Psoas muscle (tissue), 8 donors: ENCODE measurements around the gene MPRIP. TPM values are rescaled to one million over a fixed set of nuclear protein-coding genes. Genes with fewer than 3 reads are reported as not detected.
"Not testable (repeated sequence)": the region's sequence is repeated elsewhere in the genome, so short reads cannot be mapped to it uniquely, and the experiment has no call there.

Source experiments
- ATAC-seq, 4 donors: fragments of 200-7000 bp; cut with Tn5 transposase; one replicate each; pipeline ENCODE4 v1.9.1; 2020; ENCODE audit warnings: moderate library complexity in 3 of 4, mild to moderate bottlenecking in 2 of 4
- DNase-seq, 2 donors: peaks; one replicate each; pipeline ENCODE4 v3.0.0-alpha.2; 2020
- H3K27ac ChIP-seq: fragments of 200-600 bp; one replicate; pipeline ENCODE4 v1.8.0; 2022
- H3K27me3 ChIP-seq, 3 donors: fragments of 200-600 bp in 1 of 3; one replicate each; pipeline versions ENCODE4 v1.6.1 to v1.8.0; 2013 to 2022; ENCODE audit warnings: low read length in 2 of 3, mild to moderate bottlenecking in 2 of 3, moderate library complexity in 1 of 3; ENCODE audit not compliant: insufficient read depth in 3 of 3
- H3K36me3 ChIP-seq, 2 donors: fragments of 200-600 bp in 1 of 2; one replicate each; pipeline versions ENCODE4 v1.6.1 to v1.8.0; 2013 to 2022; ENCODE audit warnings: low read depth in 1 of 2, mild to moderate bottlenecking in 1 of 2, moderate library complexity in 1 of 2; ENCODE audit not compliant: insufficient read depth in 1 of 2
- H3K4me1 ChIP-seq: fragments of 200-600 bp; one replicate; pipeline ENCODE4 v1.8.0; 2022
- H3K4me3 ChIP-seq: fragments of 200-600 bp; one replicate; pipeline ENCODE4 v1.8.0; 2022; ENCODE audit warnings: mild to moderate bottlenecking
- H3K9me3 ChIP-seq: fragments of 200-600 bp; one replicate; pipeline ENCODE4 v1.8.0; 2022
- WGBS, 3 donors: extraction: QIAGEN DNeasy Blood & Tissue Kit; methylation state at CpG; one replicate each; pipeline versions ENCODE4 v1.1.6 to v1.1.7; 2013; 5-methylcytosine and 5-hydroxymethylcytosine counted together
- intact Hi-C, 2 donors: fragments of 100-400 bp; cut with DNase I; formaldehyde crosslinking; loops; one replicate each; pipeline versions ENCODE4 v1.11.0 to v1.14.2; 2022
- polyA plus RNA-seq, 3 donors: library from polyadenylated mRNA; stranded (reverse); fragments of 200-250 nt; gene quantifications; one replicate each; pipeline ENCODE4 v1.2.3, GENCODE V29; 2013
- total RNA-seq, 4 donors: library from RNA; stranded (reverse); fragmentation: NEBNext Ultra II Directional in 2 of 4; extraction: Animal tissue kit (Norgen Biotek cat#: 25700) in 2 of 4; gene quantifications; one replicate each; pipeline versions ENCODE4 v1.2.1 to v1.2.4, GENCODE V29; 2021 to 2023
- TF ChIP-seq, protein P1 (sequence below): fragments of 200-600 bp; IDR thresholded peaks from one replicate; pipeline ENCODE4 v1.8.0; 2022; ENCODE audit warnings: antibody characterized with exemption
- donor health status: healthy with polysubstance abuse.
- donor health status: DM: no; HTN: no; CAD: no; lungs with moderate emphysema.
- donor health status: Bipolar disorder and iron deficiency.
- donor health status: healthy.
- donor health status: DM: yes; HTN: yes; CAD: no.
- donor health status: DM: no; HTN: no; CAD: no.
- donor health status: DM: no; HTN: no; CAD: no.
- donor health status: DM: yes; HTN: yes; CAD: no.

Gene MPRIP
- total and polyA plus RNA-seq, 7 donors: 142 to 322 (median 244) TPM

- H3K27ac ChIP-seq: no peak overlapping the region
- TF ChIP-seq, protein P1, sequence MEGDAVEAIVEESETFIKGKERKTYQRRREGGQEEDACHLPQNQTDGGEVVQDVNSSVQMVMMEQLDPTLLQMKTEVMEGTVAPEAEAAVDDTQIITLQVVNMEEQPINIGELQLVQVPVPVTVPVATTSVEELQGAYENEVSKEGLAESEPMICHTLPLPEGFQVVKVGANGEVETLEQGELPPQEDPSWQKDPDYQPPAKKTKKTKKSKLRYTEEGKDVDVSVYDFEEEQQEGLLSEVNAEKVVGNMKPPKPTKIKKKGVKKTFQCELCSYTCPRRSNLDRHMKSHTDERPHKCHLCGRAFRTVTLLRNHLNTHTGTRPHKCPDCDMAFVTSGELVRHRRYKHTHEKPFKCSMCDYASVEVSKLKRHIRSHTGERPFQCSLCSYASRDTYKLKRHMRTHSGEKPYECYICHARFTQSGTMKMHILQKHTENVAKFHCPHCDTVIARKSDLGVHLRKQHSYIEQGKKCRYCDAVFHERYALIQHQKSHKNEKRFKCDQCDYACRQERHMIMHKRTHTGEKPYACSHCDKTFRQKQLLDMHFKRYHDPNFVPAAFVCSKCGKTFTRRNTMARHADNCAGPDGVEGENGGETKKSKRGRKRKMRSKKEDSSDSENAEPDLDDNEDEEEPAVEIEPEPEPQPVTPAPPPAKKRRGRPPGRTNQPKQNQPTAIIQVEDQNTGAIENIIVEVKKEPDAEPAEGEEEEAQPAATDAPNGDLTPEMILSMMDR: no peak
- H3K36me3 ChIP-seq: peaks cover 6 to 94% of the 10 kb centered on the region in 2 donors
- intact Hi-C loops: no loop called here
- DNase-seq: peak; percentile 10 to 64
- H3K4me1 ChIP-seq: peaks cover 19% of the 10 kb centered on the region
- 25 to 33% (median 32%) methylated on average over 3 of the region's 3 CpGs for WGBS, 3 donors
- H3K9me3 ChIP-seq: no peaks in the 10 kb centered on the region
- ATAC-seq: peak in 3 of 4 donors; percentile 24 to 60 (median 36)
- H3K4me3 ChIP-seq: no peak overlapping the region
- no peaks in the 10 kb centered on the region for H3K27me3 ChIP-seq
Observed at GRCh38 chr17:17134957-17135333, 92.7 kb downstream of the MPRIP start.

- intact Hi-C loops, H3K9me3 ChIP-seq, H3K27me3 ChIP-seq, H3K27ac ChIP-seq, H3K4me3 ChIP-seq: not testable (repeated sequence)
- DNase-seq: peak in 1 of 2 donors; percentile 9
- WGBS, 3 donors: 31 to 49% (median 34%) methylated on average over 5 of the region's 5 CpGs
- peaks cover 26% of the 10 kb centered on the region for H3K4me1 ChIP-seq
- peaks cover 6 to 95% of the 10 kb centered on the region in 2 donors for H3K36me3 ChIP-seq
- peak in 2 of 4 donors; percentile 23 to 28 for ATAC-seq
Observed at GRCh38 chr17:17136221-17136620, 94.0 kb downstream of the MPRIP start.

- Histone ChIP-seq H3K27me3 (no peaks in the 10 kb centered on the region), H3K4me3 (no peak overlapping the region), H3K9me3 (no peaks in the 10 kb centered on the region), H3K27ac (no peak overlapping the region), H3K36me3 (peaks cover 0 to 94% of the 10 kb centered on the region in 2 donors), H3K4me1 (peaks cover 26% of the 10 kb centered on the region)
- peak; percentile 9 to 52 for DNase-seq
- intact Hi-C loops: no loop called here
- WGBS, 3 donors: 59 to 72% (median 63%) methylated on average over 28 to 30 of the region's 30 CpGs
- TF ChIP-seq, protein P1: no peak
- peak in 1 of 4 donors; percentile 24 for ATAC-seq
Observed at GRCh38 chr17:17137731-17138585, 95.7 kb downstream of the MPRIP start.

- no peak for ATAC-seq
- Histone ChIP-seq H3K27ac (no peak overlapping the region), H3K36me3 (peaks cover 10 to 96% of the 10 kb centered on the region in 2 donors), H3K4me3 (no peak overlapping the region), H3K9me3 (no peaks in the 10 kb centered on the region), H3K4me1 (peaks cover 17% of the 10 kb centered on the region), H3K27me3 (no peaks in the 10 kb centered on the region)
- TF ChIP-seq, protein P1: no peak
- intact Hi-C loops: no loop called here
- peak in 1 of 2 donors; percentile 4 for DNase-seq
- 49 to 62% (median 53%) methylated on average over 7 of the region's 7 CpGs for WGBS, 3 donors
Observed at GRCh38 chr17:17139972-17140589, 97.8 kb downstream of the MPRIP start.

DNA sequence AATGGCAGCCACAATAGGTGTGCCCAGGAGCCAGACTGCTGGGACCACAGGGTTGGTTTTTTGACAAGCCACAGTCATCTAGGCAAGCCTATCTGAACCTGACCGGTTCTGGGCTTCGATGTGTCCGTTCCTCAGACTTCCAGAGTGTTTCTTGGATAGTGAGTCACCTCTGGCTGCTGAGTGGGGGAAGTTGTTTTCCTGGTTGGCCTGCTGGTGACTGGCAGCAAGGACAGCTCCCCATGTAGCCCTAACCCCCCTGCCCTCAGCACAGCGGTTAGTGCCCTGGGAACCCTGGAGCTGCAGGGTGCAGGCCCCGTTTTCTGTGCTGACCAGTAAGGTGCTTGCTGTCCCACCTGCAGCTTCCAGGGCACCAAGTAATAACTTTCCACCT, 98.3 kb downstream of the MPRIP start:
- DNase-seq: peak in 1 of 2 donors; percentile 5
- peaks cover 14% of the 10 kb centered on the region for H3K4me1 ChIP-seq
- no peak overlapping the region for H3K27ac ChIP-seq
- 82 to 88% (median 82%) methylated on average over 5 of the region's 5 CpGs for WGBS, 3 donors
- intact Hi-C loops: no loop called here
- H3K27me3 ChIP-seq: no peaks in the 10 kb centered on the region
- ATAC-seq: peak in 1 of 4 donors; percentile 14
- peaks cover 10 to 98% of the 10 kb centered on the region in 2 donors for H3K36me3 ChIP-seq
- no peaks in the 10 kb centered on the region for H3K9me3 ChIP-seq
- no peak overlapping the region for H3K4me3 ChIP-seq
- TF ChIP-seq, protein P1: no peak
